ENCODE results near the gene SCD5.

DNA sequence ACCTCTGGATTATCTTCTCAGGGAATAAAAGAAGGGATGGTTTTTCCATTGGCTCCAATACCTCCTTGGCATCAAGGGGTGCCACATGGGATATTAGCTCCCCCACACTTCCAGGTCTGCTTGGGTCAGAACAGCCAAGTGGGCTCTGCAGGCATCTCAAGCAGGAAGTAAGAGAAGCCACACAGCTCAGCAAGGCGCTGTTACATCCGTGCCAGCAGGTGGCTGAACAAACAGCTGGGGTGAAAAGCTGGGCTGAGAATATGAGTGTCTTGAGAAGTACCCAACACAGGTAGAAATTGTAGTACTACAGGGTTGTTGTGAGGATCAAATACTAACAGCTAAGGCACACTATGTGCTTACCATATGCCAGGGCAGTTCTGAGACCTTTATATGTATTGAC is 160.1 kb downstream of the SCD5 start:
- TF ChIP-seq, protein P1, sequence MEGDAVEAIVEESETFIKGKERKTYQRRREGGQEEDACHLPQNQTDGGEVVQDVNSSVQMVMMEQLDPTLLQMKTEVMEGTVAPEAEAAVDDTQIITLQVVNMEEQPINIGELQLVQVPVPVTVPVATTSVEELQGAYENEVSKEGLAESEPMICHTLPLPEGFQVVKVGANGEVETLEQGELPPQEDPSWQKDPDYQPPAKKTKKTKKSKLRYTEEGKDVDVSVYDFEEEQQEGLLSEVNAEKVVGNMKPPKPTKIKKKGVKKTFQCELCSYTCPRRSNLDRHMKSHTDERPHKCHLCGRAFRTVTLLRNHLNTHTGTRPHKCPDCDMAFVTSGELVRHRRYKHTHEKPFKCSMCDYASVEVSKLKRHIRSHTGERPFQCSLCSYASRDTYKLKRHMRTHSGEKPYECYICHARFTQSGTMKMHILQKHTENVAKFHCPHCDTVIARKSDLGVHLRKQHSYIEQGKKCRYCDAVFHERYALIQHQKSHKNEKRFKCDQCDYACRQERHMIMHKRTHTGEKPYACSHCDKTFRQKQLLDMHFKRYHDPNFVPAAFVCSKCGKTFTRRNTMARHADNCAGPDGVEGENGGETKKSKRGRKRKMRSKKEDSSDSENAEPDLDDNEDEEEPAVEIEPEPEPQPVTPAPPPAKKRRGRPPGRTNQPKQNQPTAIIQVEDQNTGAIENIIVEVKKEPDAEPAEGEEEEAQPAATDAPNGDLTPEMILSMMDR (IDR thresholded peaks at IDR 0.05; ENCODE audit: low read length): no peak
- TF ChIP-seq EZH2 (optimal IDR thresholded peaks at IDR 0.05; ENCODE audit: low read depth, low read length): no peak
